SU-DHL-6 (cell line): Measurements from ENCODE around the gene AQP5.

ENCODE experiments used
- H2AFZ ChIP-seq: fragments of 200-600 bp; sonication (generic); 2 replicates; pipeline ENCODE4 v1.6.1; 2014; ENCODE audit warnings: low read depth, mild to moderate bottlenecking, moderate library complexity, mixed read lengths, antibody characterized with exemption, low read length; ENCODE audit not compliant: severe bottlenecking
- H3F3A ChIP-seq: fragments of 200-600 bp; shearing (Covaris generic); 2 replicates; pipeline ENCODE4 v1.6.0; 2016; ENCODE audit warnings: antibody characterized with exemption, mild to moderate bottlenecking; ENCODE audit not compliant: insufficient read depth
- H3K27ac ChIP-seq: fragments of 200-600 bp; sonication (generic); 2 replicates; pipeline ENCODE4 v1.5.1; 2016; ENCODE audit warnings: low read depth, mild to moderate bottlenecking, low read length, moderate library complexity, mixed read lengths
- H3K27me3 ChIP-seq: fragments of 200-600 bp; sonication (generic), shearing (Covaris generic); 2 replicates; pipeline ENCODE4 v1.6.0; 2014; ENCODE audit warnings: mild to moderate bottlenecking, low read length
- H3K36me3 ChIP-seq: fragments of 200-600 bp; sonication (generic); 2 replicates; pipeline ENCODE4 v1.6.1; 2014; ENCODE audit warnings: mild to moderate bottlenecking, low read length, mixed read lengths
- H3K4me2 ChIP-seq: fragments of 300-600, 200-600 bp; shearing (Covaris generic), sonication (generic); 2 replicates; pipeline ENCODE4 v1.6.0; 2014; ENCODE audit warnings: low read length, low read depth, mild to moderate bottlenecking; ENCODE audit not compliant: poor library complexity, severe bottlenecking
- H3K4me3 ChIP-seq: fragments of 200-600 bp; sonication (generic); 2 replicates; pipeline ENCODE4 v1.5.1; 2014; ENCODE audit warnings: antibody characterized with exemption, low read length, mild to moderate bottlenecking, mixed read lengths; ENCODE audit not compliant: insufficient read depth, poor library complexity, severe bottlenecking
- H3K79me2 ChIP-seq: fragments of 200-600 bp; sonication (generic); 2 replicates; pipeline ENCODE4 v1.6.1; 2014; ENCODE audit warnings: mild to moderate bottlenecking, low read length, moderate library complexity; ENCODE audit not compliant: insufficient read depth
- H3K9ac ChIP-seq: fragments of 200-600 bp; sonication (generic); 2 replicates; pipeline ENCODE4 v1.7.0; 2014; ENCODE audit warnings: mild to moderate bottlenecking, low read length
- H3K9me2 ChIP-seq: fragments of 200-600 bp; sonication (generic); replicated peaks from 2 replicates; pipeline ENCODE4 v1.6.1; 2014; ENCODE audit warnings: low read length; ENCODE audit not compliant: insufficient read depth
- H3K9me3 ChIP-seq: fragments of 200-600 bp; sonication (generic); 2 replicates; pipeline ENCODE4 v1.6.1; 2014; ENCODE audit warnings: low read length, mixed read lengths; ENCODE audit not compliant: insufficient read depth
- H4K20me1 ChIP-seq: fragments of 200-600 bp; sonication (generic); 2 replicates; pipeline ENCODE4 v1.6.1; 2014; ENCODE audit warnings: low read depth, mild to moderate bottlenecking, antibody characterized with exemption, low read length, moderate library complexity, mixed read lengths
- CTCF ChIP-seq: fragments of 200-600 bp; sonication (generic); IDR thresholded peaks from one replicate; pipeline ENCODE4 v1.5.1; 2017; ENCODE audit warnings: antibody characterized with exemption, mild to moderate bottlenecking, low read length, moderate library complexity; ENCODE audit not compliant: insufficient read depth, poor library complexity, severe bottlenecking
- EZH2phosphoT487 ChIP-seq: fragments of 200-600 bp; sonication (generic), shearing (Covaris generic); conservative IDR thresholded peaks from 2 replicates; pipeline ENCODE4 v1.6.1; 2018; ENCODE audit warnings: mild to moderate bottlenecking, antibody characterized with exemption, low read length, moderate library complexity, mixed read lengths

AQP5 gene

GRCh38 chr12:49955899-49956662 lies 5.6 kb upstream of the AQP5 start:
- Histone ChIP-seq H3K4me3 (no peak overlapping the region), H2AFZ (no peak overlapping the region), H3K27ac (no peak overlapping the region), H3K27me3 (no peaks in the 10 kb centered on the region), H3F3A (no peaks in the 10 kb centered on the region), H4K20me1 (no peaks in the 10 kb centered on the region), H3K9ac (no peak overlapping the region), H3K4me2 (no peak overlapping the region), H3K9me3 (no peaks in the 10 kb centered on the region), H3K79me2 (no peaks in the 10 kb centered on the region), H3K9me2 (no peaks in the 10 kb centered on the region), H3K36me3 (no peaks in the 10 kb centered on the region)
- no peak for TF ChIP-seq CTCF

GRCh38 chr12:49956663-49957569 lies 4.8 kb upstream of the AQP5 start:
- no peaks in the 10 kb centered on the region for H3K36me3 ChIP-seq
- no peaks in the 10 kb centered on the region for H4K20me1 ChIP-seq
- H2AFZ ChIP-seq, result no peak overlapping the region
- H3K27ac ChIP-seq, result no peak overlapping the region
- no peaks in the 10 kb centered on the region for H3K27me3 ChIP-seq
- no peak for TF ChIP-seq CTCF
- no peak for TF ChIP-seq EZH2phosphoT487
- H3K9me3 ChIP-seq, result no peaks in the 10 kb centered on the region
- H3K9ac ChIP-seq, result no peak overlapping the region
- H3K4me3 ChIP-seq, result no peak overlapping the region
- H3K9me2 ChIP-seq, result no peaks in the 10 kb centered on the region
- no peak overlapping the region for H3K4me2 ChIP-seq
- H3F3A ChIP-seq, result no peaks in the 10 kb centered on the region
- H3K79me2 ChIP-seq, result no peaks in the 10 kb centered on the region

GRCh38 chr12:49957570-49957967 lies 4.1 kb upstream of the AQP5 start:
- no peak overlapping the region for H3K4me2 ChIP-seq
- TF ChIP-seq CTCF (no peak), EZH2phosphoT487 (no peak)

More at GRCh38 chr12:49957570-49957967, 4.1 kb upstream of the AQP5 start:
- Histone ChIP-seq H3K9me3 (no peaks in the 10 kb centered on the region), H3K9me2 (no peaks in the 10 kb centered on the region), H3K4me3 (no peak overlapping the region), H3K79me2 (no peaks in the 10 kb centered on the region), H3K27ac (no peak overlapping the region), H3K9ac (no peak overlapping the region), H3K36me3 (no peaks in the 10 kb centered on the region), H4K20me1 (no peaks in the 10 kb centered on the region), H3F3A (no peaks in the 10 kb centered on the region), H2AFZ (no peak overlapping the region), H3K27me3 (no peaks in the 10 kb centered on the region)
